ENCODE measurements around the gene GIMAP5.

The GIMAP5 gene

DNA sequence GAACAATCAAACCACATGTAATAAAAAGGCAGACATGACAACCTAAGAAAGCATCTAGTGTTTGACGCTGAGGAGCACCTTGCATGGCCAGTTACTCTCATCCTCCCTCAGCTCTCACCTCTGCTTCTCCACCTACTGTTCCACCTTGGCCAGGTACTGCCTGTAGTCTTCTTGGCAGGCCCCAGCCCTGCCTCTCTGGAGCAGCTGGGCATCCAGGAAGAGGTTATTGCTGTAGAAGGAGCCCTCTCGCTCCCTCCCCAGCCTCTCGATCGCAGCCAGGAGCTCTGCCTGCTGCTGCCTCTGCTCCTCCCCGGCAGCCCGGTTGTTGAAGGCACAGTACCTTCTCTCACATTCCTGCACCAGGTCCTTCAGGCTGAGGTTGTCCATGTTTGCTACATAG lies 9.7 kb downstream of the GIMAP5 start:
- Histone ChIP-seq H3F3A (ENCODE audit: insufficient read depth, low read length) (no peaks in the 10 kb centered on the region), H4K20me1 (ENCODE audit: insufficient read depth, low read length) (no peaks in the 10 kb centered on the region), H3K4me1 (ENCODE audit: insufficient read depth, low read length, severe bottlenecking) (no peaks in the 10 kb centered on the region), H2AFZ (ENCODE audit: low read length) (no peak overlapping the region), H3K9me2 (ENCODE audit: low read depth, low read length) (no peaks in the 10 kb centered on the region), H3K9me3 (ENCODE audit: low read length) (no peaks in the 10 kb centered on the region), H3K79me2 (ENCODE audit: insufficient read depth, low read length) (no peaks in the 10 kb centered on the region), H3K27ac (ENCODE audit: low read depth, low read length, poor library complexity, severe bottlenecking) (no peak overlapping the region), H3K4me3 (ENCODE audit: low read depth, low read length, poor library complexity, severe bottlenecking) (no peak overlapping the region), H3K9ac (ENCODE audit: low read length) (no peak overlapping the region), H3K27me3 (ENCODE audit: insufficient read depth, low read length) (no peaks in the 10 kb centered on the region), H3K36me3 (ENCODE audit: insufficient read depth, low read length) (no peaks in the 10 kb centered on the region), H3K4me2 (ENCODE audit: low read length) (no peak overlapping the region)
- no peak for TF ChIP-seq CTCF (IDR thresholded peaks at IDR 0.05; ENCODE audit: low read length)
- TF ChIP-seq EZH2 (IDR thresholded peaks at IDR 0.05; ENCODE audit: borderline replicate concordance, low read length), result no peak

DNA sequence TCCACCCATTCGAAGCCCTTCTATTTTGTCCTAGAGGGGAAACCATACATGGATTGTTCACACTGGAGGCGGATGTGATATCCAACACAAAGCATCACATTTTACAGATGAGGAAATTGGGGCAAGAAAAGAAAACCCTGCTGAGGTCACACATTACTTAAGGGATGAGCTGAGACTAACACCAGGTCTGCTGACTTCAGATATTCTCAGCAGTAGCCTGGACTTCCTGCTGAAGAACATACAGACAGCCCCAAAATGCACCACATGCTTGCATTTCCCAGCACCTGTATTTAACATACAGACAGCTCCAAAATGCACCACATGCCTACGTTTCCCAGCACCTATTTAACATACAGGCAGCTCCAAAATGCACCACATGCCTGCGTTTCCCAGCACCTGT lies 11.2 kb downstream of the GIMAP5 start:
- Histone ChIP-seq H3K9me3 (ENCODE audit: low read length) (no peaks in the 10 kb centered on the region), H3K4me2 (ENCODE audit: low read length) (no peak overlapping the region), H3K27me3 (ENCODE audit: insufficient read depth, low read length) (no peaks in the 10 kb centered on the region), H3K79me2 (ENCODE audit: insufficient read depth, low read length) (no peaks in the 10 kb centered on the region), H3F3A (ENCODE audit: insufficient read depth, low read length) (no peaks in the 10 kb centered on the region), H4K20me1 (ENCODE audit: insufficient read depth, low read length) (no peaks in the 10 kb centered on the region), H3K36me3 (ENCODE audit: insufficient read depth, low read length) (no peaks in the 10 kb centered on the region), H3K4me1 (ENCODE audit: insufficient read depth, low read length, severe bottlenecking) (no peaks in the 10 kb centered on the region), H3K27ac (ENCODE audit: low read depth, low read length, poor library complexity, severe bottlenecking) (no peak overlapping the region), H3K4me3 (ENCODE audit: low read depth, low read length, poor library complexity, severe bottlenecking) (no peak overlapping the region), H3K9me2 (ENCODE audit: low read depth, low read length) (no peaks in the 10 kb centered on the region), H3K9ac (ENCODE audit: low read length) (no peak overlapping the region), H2AFZ (ENCODE audit: low read length) (no peak overlapping the region)
- TF ChIP-seq CTCF (IDR thresholded peaks at IDR 0.05; ENCODE audit: low read length) (no peak), EZH2 (IDR thresholded peaks at IDR 0.05; ENCODE audit: borderline replicate concordance, low read length) (no peak)

- Histone ChIP-seq H4K20me1 (ENCODE audit: insufficient read depth, low read length) (no peaks in the 10 kb centered on the region), H3K79me2 (ENCODE audit: insufficient read depth, low read length) (no peaks in the 10 kb centered on the region), H3K9me2 (ENCODE audit: low read depth, low read length) (no peaks in the 10 kb centered on the region), H3K27ac (ENCODE audit: low read depth, low read length, poor library complexity, severe bottlenecking) (no peak overlapping the region), H3K4me3 (ENCODE audit: low read depth, low read length, poor library complexity, severe bottlenecking) (no peak overlapping the region), H3K9ac (ENCODE audit: low read length) (no peak overlapping the region), H3K4me1 (ENCODE audit: insufficient read depth, low read length, severe bottlenecking) (no peaks in the 10 kb centered on the region), H3F3A (ENCODE audit: insufficient read depth, low read length) (no peaks in the 10 kb centered on the region), H3K9me3 (ENCODE audit: low read length) (no peaks in the 10 kb centered on the region), H3K4me2 (ENCODE audit: low read length) (no peak overlapping the region), H2AFZ (ENCODE audit: low read length) (no peak overlapping the region), H3K36me3 (ENCODE audit: insufficient read depth, low read length) (no peaks in the 10 kb centered on the region), H3K27me3 (ENCODE audit: insufficient read depth, low read length) (no peaks in the 10 kb centered on the region)
- no peak for TF ChIP-seq CTCF (IDR thresholded peaks at IDR 0.05; ENCODE audit: low read length)
- no peak for TF ChIP-seq EZH2 (IDR thresholded peaks at IDR 0.05; ENCODE audit: borderline replicate concordance, low read length)
Observed at GRCh38 chr7:150751702-150752101, 14.5 kb downstream of the GIMAP5 start.

All from OCI-LY1 (cell line).